ENCODE measurements around the gene TMEM239. TPM values are rescaled to one million over a fixed set of nuclear protein-coding genes. Genes with fewer than 3 reads are reported as not detected.

Gene TMEM239
- total RNA-seq, 1 donor from 2014 or later = not detected

- Histone ChIP-seq H3K36me3 (no peaks in the 10 kb centered on the region), H3K9me3 (no peaks in the 10 kb centered on the region), H3K27ac (no peak overlapping the region), H3K27me3 (no peaks in the 10 kb centered on the region), H3K4me1 (no peaks in the 10 kb centered on the region), H3K4me3 (no peak overlapping the region)
- no peak for TF ChIP-seq CTCF (IDR thresholded peaks at IDR 0.05)
- no peak for DNase-seq (ENCODE audit: low spot score in 2 of 2)
- intact Hi-C loops (cut with DNase I) = loop anchor here (10.0 kb wide), 1 partner anchor 309 kb away; no protein-coding TSS in a partner anchor
These were observed 17.6 kb downstream of the TMEM239 start for GRCh38 chr20:2833761-2834160.

DNA sequence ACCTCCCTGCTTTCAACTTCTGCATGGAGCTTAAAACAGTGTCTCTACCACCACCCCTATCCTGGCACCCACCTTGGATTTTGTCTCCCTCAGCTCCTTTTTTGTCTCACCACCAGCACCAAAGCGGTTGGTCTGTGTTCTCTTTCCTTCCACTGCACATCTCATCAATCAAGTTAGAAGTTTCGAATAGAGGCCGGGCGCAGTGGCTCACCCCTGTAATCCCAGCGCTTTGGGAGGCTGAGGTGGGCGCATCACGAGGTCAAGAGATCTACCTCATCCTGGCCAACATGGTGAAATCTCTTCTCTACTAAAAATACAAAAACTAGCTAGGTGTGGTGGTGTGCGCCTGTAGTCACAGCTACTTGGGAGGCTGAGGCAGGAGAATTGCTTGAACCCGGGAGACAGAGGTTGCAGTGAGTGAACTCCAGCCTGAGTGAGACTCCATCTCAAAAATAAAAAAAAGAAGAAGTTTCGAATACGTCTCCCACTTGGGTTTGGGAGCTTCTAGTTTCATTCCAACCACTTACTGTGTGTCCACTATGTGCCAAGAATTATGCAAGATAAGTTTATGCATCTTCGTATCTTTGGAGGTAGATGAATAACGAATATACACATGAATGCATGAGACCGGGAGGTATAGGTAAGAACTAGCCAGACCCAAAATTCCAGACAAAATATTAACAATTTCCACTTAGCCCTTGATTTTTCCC is 18.4 kb downstream of the TMEM239 start:
- intact Hi-C loops (cut with DNase I) = loop anchor here (10.0 kb wide), 1 partner anchor 310 kb away; no protein-coding TSS in a partner anchor
- H3K4me1 ChIP-seq = no peaks in the 10 kb centered on the region
- H3K36me3 ChIP-seq = no peaks in the 10 kb centered on the region
- no peak for TF ChIP-seq CTCF (IDR thresholded peaks at IDR 0.05)
- no peak overlapping the region for H3K27ac ChIP-seq
- DNase-seq (ENCODE audit: low spot score in 2 of 2) = no peak
- no peak overlapping the region for H3K4me3 ChIP-seq
- H3K9me3 ChIP-seq = no peaks in the 10 kb centered on the region
- H3K27me3 ChIP-seq = no peaks in the 10 kb centered on the region

DNA sequence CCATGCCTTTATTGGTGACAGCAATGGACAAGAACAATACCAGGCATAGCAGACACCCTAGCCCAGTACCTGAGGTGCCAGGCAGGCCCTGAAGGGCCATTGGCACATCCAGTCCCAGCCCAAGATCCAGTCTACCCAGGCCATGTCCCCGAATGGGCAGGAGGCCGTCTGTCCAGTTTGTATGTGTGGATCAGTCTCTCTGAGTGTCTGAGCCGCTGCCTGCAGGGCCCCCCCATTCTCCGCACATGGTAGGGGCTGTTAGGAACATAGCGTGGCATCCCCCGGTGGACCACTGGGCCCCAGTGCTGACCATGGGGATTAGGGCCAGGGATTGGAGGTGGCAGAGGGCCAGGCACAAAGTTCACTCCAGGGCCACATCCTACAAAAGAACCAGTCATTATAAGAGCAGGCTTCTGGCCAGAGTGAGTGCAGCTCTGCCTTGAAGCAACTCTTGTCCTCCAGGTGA is 19.2 kb downstream of the TMEM239 start:
- Histone ChIP-seq H3K4me1 (no peaks in the 10 kb centered on the region), H3K27ac (no peak overlapping the region), H3K4me3 (no peak overlapping the region), H3K36me3 (no peaks in the 10 kb centered on the region), H3K9me3 (no peaks in the 10 kb centered on the region), H3K27me3 (no peaks in the 10 kb centered on the region)
- no peak for TF ChIP-seq CTCF (IDR thresholded peaks at IDR 0.05)
- DNase-seq (ENCODE audit: low spot score in 2 of 2) = no peak
- intact Hi-C loops (cut with DNase I) = loop anchor here (10.0 kb wide), 1 partner anchor 311 kb away; no protein-coding TSS in a partner anchor

GRCh38 chr20:2836035-2836434 is 19.9 kb downstream of the TMEM239 start:
- TF ChIP-seq CTCF (IDR thresholded peaks at IDR 0.05) = no peak

DNA sequence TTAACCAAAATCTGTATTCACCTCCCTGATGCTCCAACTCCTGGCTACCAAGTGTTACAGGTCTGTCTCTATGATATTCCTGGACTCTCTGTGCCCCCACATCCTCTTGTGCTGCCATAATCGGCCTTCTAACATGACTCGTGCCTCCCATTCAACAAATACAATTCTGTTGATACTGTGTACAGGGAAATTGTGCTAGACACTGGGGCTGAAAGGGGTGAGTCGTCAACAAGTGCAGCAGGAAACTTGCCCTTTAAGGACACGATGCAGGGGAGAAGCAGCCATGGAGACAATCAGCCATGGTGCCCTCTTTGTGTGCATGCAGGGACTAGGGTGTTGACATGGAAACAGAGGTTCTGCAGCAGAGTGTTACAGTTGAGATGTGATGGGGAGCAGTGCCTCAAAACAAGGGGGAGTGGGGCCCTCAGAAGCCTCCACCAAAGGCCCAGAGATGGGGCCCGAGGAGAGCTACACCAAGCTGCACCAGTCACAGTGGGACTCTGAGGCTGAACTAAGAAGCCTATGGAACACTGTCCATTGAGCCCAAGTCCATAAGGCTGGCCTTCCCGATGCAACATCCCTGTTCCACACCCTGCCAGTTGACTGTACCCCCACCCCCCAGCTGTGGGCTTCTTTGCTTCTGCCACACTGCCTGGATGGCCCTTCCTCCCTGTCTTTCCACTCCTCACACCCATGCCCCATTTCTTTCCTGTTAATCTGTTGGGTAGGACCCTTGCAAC is 21.2 kb downstream of the TMEM239 start:
- no peak overlapping the region for H3K4me3 ChIP-seq
- H3K9me3 ChIP-seq = no peaks in the 10 kb centered on the region
- intact Hi-C loops (cut with DNase I) = loop anchor here (10.0 kb wide), 1 partner anchor 313 kb away; no protein-coding TSS in a partner anchor
- H3K36me3 ChIP-seq = no peaks in the 10 kb centered on the region
- peaks cover 5% of the 10 kb centered on the region in 2 donors for H3K4me1 ChIP-seq
- DNase-seq (ENCODE audit: low spot score in 2 of 2) = no peak
- no peaks in the 10 kb centered on the region for H3K27me3 ChIP-seq
- no peak overlapping the region for H3K27ac ChIP-seq
- no peak for TF ChIP-seq CTCF (IDR thresholded peaks at IDR 0.05)

More at GRCh38 chr20:2836035-2836434, 19.9 kb downstream of the TMEM239 start:
- Histone ChIP-seq H3K9me3 (no peaks in the 10 kb centered on the region), H3K4me3 (no peak overlapping the region), H3K27me3 (no peaks in the 10 kb centered on the region), H3K4me1 (no peaks in the 10 kb centered on the region), H3K27ac (no peak overlapping the region), H3K36me3 (no peaks in the 10 kb centered on the region)
- no peak for DNase-seq (ENCODE audit: low spot score in 2 of 2)
- intact Hi-C loops (cut with DNase I) = loop anchor here (10.0 kb wide), 1 partner anchor 311 kb away; no protein-coding TSS in a partner anchor

All from ascending aorta (tissue), 2 donors.